Mesothelial cell of epicardium (in vitro differentiated cells): ENCODE results near the gene STXBP3. TPM values are rescaled to one million over a fixed set of nuclear protein-coding genes. Genes with fewer than 3 reads are reported as not detected.

ENCODE experiments used
- DNase-seq, 2 experiments: peaks; one replicate each; pipeline ENCODE4 v3.0.0; 2021; ENCODE audit warnings: low spot score in 2 of 2; ENCODE audit not compliant: unreplicated experiment in 2 of 2
- H3K27ac Mint-ChIP-seq: 2 replicates; pipeline ENCODE4 v1.8.0; 2021; ENCODE audit warnings: mixed read lengths
- H3K27me3 Mint-ChIP-seq: 2 replicates; pipeline ENCODE4 v1.8.0; 2021; ENCODE audit warnings: low read depth, mixed read lengths
- H3K36me3 Mint-ChIP-seq: 2 replicates; pipeline ENCODE4 v1.8.0; 2021; ENCODE audit warnings: mixed read lengths
- H3K4me1 Mint-ChIP-seq: 2 replicates; pipeline ENCODE4 v1.8.0; 2021; ENCODE audit warnings: mixed read lengths
- H3K4me3 Mint-ChIP-seq: 2 replicates; pipeline ENCODE4 v1.8.0; 2021; ENCODE audit warnings: mild to moderate bottlenecking, moderate library complexity, mixed read lengths
- H3K9me3 Mint-ChIP-seq: 2 replicates; pipeline ENCODE4 v1.8.0; 2021; ENCODE audit warnings: mixed read lengths
- CTCF ChIP-seq: fragments of 200-600 bp; sonication (generic); IDR thresholded peaks from one replicate; pipeline ENCODE4 v1.5.0; 2021; ENCODE audit warnings: antibody characterized with exemption; ENCODE audit not compliant: unreplicated experiment
- total RNA-seq: library from RNA; stranded (reverse); gene quantifications from 3 replicates; pipeline ENCODE4 v1.2.1, GENCODE V29; 2021

Gene STXBP3
- total RNA-seq, 1 donor from 2014 or later = 43.1 TPM

- Mint-ChIP-seq H3K9me3 (no peaks in the 10 kb centered on the region), H3K27me3 (peaks cover 23% of the 10 kb centered on the region), H3K27ac (no peak overlapping the region), H3K4me1 (no peaks in the 10 kb centered on the region), H3K36me3 (peaks cover 18% of the 10 kb centered on the region), H3K4me3 (no peak overlapping the region)
- no peak for TF ChIP-seq CTCF
- no peak for DNase-seq
Measured at GRCh38 chr1:108704496-108704895, 42.0 kb upstream of the STXBP3 start.

- Mint-ChIP-seq H3K4me3 (no peak overlapping the region), H3K27ac (no peak overlapping the region), H3K36me3 (peaks cover 7% of the 10 kb centered on the region), H3K27me3 (peaks cover 26% of the 10 kb centered on the region), H3K9me3 (no peaks in the 10 kb centered on the region), H3K4me1 (no peaks in the 10 kb centered on the region)
- no peak for DNase-seq
- TF ChIP-seq CTCF = no peak
Measured at GRCh38 chr1:108706643-108707042, 39.8 kb upstream of the STXBP3 start.

- Mint-ChIP-seq H3K4me3 (no peak overlapping the region), H3K4me1 (no peaks in the 10 kb centered on the region), H3K9me3 (no peaks in the 10 kb centered on the region), H3K36me3 (no peaks in the 10 kb centered on the region), H3K27me3 (peaks cover 36% of the 10 kb centered on the region), H3K27ac (no peak overlapping the region)
- TF ChIP-seq CTCF = no peak
- no peak for DNase-seq
Measured at GRCh38 chr1:108708691-108709660, 37.5 kb upstream of the STXBP3 start.

GRCh38 chr1:108712606-108713150 lies 33.8 kb upstream of the STXBP3 start, which contains the start of gene FNDC7:
Gene FNDC7 (plus strand): TSS chr1:108712908. CDS start chr1:108712934, 26 bp downstream.
- peaks cover 17% of the 10 kb centered on the region for H3K27me3 Mint-ChIP-seq
- H3K4me1 Mint-ChIP-seq = no peaks in the 10 kb centered on the region
- TF ChIP-seq CTCF = no peak
- DNase-seq = no peak
- no peaks in the 10 kb centered on the region for H3K9me3 Mint-ChIP-seq
- no peak within 1 kb of the TSS for H3K4me3 Mint-ChIP-seq
- H3K36me3 Mint-ChIP-seq = no peaks in the 10 kb centered on the region
- no peak within 1 kb of the TSS for H3K27ac Mint-ChIP-seq

- Mint-ChIP-seq H3K27ac (no peak overlapping the region), H3K4me1 (no peaks in the 10 kb centered on the region), H3K9me3 (no peaks in the 10 kb centered on the region), H3K4me3 (no peak overlapping the region), H3K27me3 (peaks cover 13% of the 10 kb centered on the region), H3K36me3 (no peaks in the 10 kb centered on the region)
- TF ChIP-seq CTCF = no peak
- no peak for DNase-seq
Measured at GRCh38 chr1:108715932-108716331, 30.5 kb upstream of the STXBP3 start.
